ENCODE results near the gene GNAQ.
"Not testable (repeated sequence)": the region's sequence is repeated elsewhere in the genome, so short reads cannot be mapped to it uniquely, and the experiment has no call there.

GNAQ gene

GRCh38 chr9:78031444-78031892 lies at the start of gene GNAQ:
TSS of gene GNAQ (minus strand) at chr9:78031811. CDS start at chr9:78031235, 576 bp downstream.
- DNase-seq: no peak

GRCh38 chr9:78074385-78075291 lies 43.0 kb upstream of the GNAQ start:
- DNase-seq: no peak

- no peak for DNase-seq
Observed at GRCh38 chr9:78073722-78074121, 42.1 kb upstream of the GNAQ start.

- DNase-seq: no peak
Observed at GRCh38 chr9:78072586-78073199, 41.1 kb upstream of the GNAQ start.

GRCh38 chr9:78070521-78070920 lies 38.9 kb upstream of the GNAQ start:
- no peak for DNase-seq

GRCh38 chr9:78064075-78064474 lies 32.5 kb upstream of the GNAQ start:
- no peak for DNase-seq

- DNase-seq: no peak
Observed at GRCh38 chr9:78062710-78063109, 31.1 kb upstream of the GNAQ start.

GRCh38 chr9:78054218-78054617 lies 22.6 kb upstream of the GNAQ start:
- DNase-seq: not testable (repeated sequence)

- no peak for DNase-seq
Observed at GRCh38 chr9:78053627-78054026, 22.0 kb upstream of the GNAQ start.

GRCh38 chr9:78050421-78050820 lies 18.8 kb upstream of the GNAQ start:
- DNase-seq: no peak

GRCh38 chr9:78049484-78049883 lies 17.9 kb upstream of the GNAQ start:
- DNase-seq: no peak

- DNase-seq: no peak
Observed at GRCh38 chr9:78047106-78047505, 15.5 kb upstream of the GNAQ start.

- DNase-seq: no peak
Observed at GRCh38 chr9:78046112-78046511, 14.5 kb upstream of the GNAQ start.

GRCh38 chr9:78044886-78045285 lies 13.3 kb upstream of the GNAQ start:
- no peak for DNase-seq

- DNase-seq: peak; percentile 70 to 93
Observed at GRCh38 chr9:78044189-78044588, 12.6 kb upstream of the GNAQ start.

GRCh38 chr9:78041971-78042370 lies 10.4 kb upstream of the GNAQ start:
- DNase-seq: no peak

GRCh38 chr9:78040726-78041125 lies 9.1 kb upstream of the GNAQ start:
- no peak for DNase-seq

GRCh38 chr9:78038620-78039300 lies 7.1 kb upstream of the GNAQ start:
- DNase-seq: no peak

GRCh38 chr9:78035383-78035993 lies 3.9 kb upstream of the GNAQ start:
- DNase-seq: peak; percentile 80 to 81

- no peak for DNase-seq
Observed at GRCh38 chr9:78033870-78034269, 2.3 kb upstream of the GNAQ start.

GRCh38 chr9:78032730-78033457 lies 1.3 kb upstream of the GNAQ start:
- no peak for DNase-seq
